ENCODE measurements around the gene ADCY3.

ADCY3 gene

DNA sequence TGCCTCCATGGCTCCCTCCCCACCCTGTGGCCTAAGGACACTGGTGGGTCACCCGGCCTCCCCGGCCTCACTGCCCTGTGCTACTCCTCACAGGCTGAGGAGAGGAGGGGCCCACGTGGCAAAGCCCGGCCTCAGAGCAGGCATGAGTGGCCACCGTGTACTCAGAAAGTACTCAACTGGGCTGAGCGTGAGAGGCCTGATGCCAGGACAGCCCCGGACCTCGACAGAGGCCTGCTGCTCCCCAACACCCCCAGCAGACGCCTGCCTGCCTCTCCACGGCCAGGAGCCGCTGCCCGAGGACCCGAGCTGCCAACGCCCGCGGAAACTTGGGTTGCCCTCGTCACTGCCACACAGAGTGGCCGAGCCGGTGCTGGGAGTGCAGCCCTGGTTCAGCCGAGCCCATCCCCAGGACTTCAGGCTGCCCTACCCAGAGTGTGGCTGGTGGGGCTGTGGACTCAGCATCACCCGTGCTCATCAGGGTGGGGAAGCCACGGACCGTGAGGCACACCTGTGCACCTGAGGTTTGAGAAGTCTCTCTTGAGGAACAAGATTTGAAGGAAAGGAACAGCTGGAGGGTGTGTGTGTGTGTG, 67.5 kb downstream of the ADCY3 start:
- TF ChIP-seq, protein P1, sequence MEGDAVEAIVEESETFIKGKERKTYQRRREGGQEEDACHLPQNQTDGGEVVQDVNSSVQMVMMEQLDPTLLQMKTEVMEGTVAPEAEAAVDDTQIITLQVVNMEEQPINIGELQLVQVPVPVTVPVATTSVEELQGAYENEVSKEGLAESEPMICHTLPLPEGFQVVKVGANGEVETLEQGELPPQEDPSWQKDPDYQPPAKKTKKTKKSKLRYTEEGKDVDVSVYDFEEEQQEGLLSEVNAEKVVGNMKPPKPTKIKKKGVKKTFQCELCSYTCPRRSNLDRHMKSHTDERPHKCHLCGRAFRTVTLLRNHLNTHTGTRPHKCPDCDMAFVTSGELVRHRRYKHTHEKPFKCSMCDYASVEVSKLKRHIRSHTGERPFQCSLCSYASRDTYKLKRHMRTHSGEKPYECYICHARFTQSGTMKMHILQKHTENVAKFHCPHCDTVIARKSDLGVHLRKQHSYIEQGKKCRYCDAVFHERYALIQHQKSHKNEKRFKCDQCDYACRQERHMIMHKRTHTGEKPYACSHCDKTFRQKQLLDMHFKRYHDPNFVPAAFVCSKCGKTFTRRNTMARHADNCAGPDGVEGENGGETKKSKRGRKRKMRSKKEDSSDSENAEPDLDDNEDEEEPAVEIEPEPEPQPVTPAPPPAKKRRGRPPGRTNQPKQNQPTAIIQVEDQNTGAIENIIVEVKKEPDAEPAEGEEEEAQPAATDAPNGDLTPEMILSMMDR (IDR thresholded peaks at IDR 0.05; ENCODE audit: low read depth, low read length): no peak
- H3K27me3 ChIP-seq (ENCODE audit: insufficient read depth, low read depth, severe bottlenecking): no peaks in the 10 kb centered on the region
- H3K36me3 ChIP-seq: peaks cover 36% of the 10 kb centered on the region
- peaks cover 2% of the 10 kb centered on the region for H3K9me3 ChIP-seq (ENCODE audit: severe bottlenecking)
- no peak for DNase-seq
- no peak overlapping the region for H3K27ac ChIP-seq
- no peak overlapping the region for H3K4me3 ChIP-seq (ENCODE audit: low read depth, low read length)

- H3K4me3 ChIP-seq (ENCODE audit: low read depth, low read length): no peak overlapping the region
- peaks cover 2% of the 10 kb centered on the region for H3K9me3 ChIP-seq (ENCODE audit: severe bottlenecking)
- peaks cover 39% of the 10 kb centered on the region for H3K36me3 ChIP-seq
- no peaks in the 10 kb centered on the region for H3K27me3 ChIP-seq (ENCODE audit: insufficient read depth, low read depth, severe bottlenecking)
- H3K27ac ChIP-seq: no peak overlapping the region
- TF ChIP-seq, protein P1 (IDR thresholded peaks at IDR 0.05; ENCODE audit: low read depth, low read length): no peak
- no peak for DNase-seq
Measured at GRCh38 chr2:24852026-24852425, 68.0 kb downstream of the ADCY3 start.

- Histone ChIP-seq H3K27me3 (ENCODE audit: insufficient read depth, low read depth, severe bottlenecking) (no peaks in the 10 kb centered on the region), H3K9me3 (ENCODE audit: severe bottlenecking) (peaks cover 2% of the 10 kb centered on the region), H3K27ac (no peak overlapping the region), H3K36me3 (peaks cover 35% of the 10 kb centered on the region), H3K4me3 (ENCODE audit: low read depth, low read length) (no peak overlapping the region)
- no peak for DNase-seq
- TF ChIP-seq, protein P1 (IDR thresholded peaks at IDR 0.05; ENCODE audit: low read depth, low read length): no peak
Measured at GRCh38 chr2:24850944-24851343, 69.1 kb downstream of the ADCY3 start.

DNA sequence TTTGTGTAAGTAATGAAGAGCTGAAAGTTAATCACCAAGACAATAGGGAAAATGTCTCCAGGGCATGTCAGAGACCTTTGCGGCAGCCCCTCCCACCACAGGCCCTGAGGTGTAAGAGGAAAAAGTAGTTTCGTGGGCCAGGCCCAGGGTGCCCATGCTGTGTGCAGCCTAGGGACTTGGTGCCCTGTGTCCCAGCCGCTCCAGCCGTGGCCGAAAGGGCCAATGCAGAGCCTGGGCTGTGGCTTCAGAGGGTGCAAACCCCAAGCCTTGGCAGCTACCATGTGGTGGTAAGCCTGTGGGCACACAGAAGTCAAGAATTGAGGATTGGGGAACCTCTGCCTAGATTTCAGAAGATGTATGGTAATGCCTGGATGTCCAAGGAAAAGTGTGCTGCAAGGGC, 74.3 kb downstream of the ADCY3 start:
- Histone ChIP-seq H3K36me3 (peaks cover 38% of the 10 kb centered on the region), H3K27ac (no peak overlapping the region), H3K4me3 (ENCODE audit: low read depth, low read length) (no peak overlapping the region), H3K9me3 (ENCODE audit: severe bottlenecking) (peaks cover 2% of the 10 kb centered on the region), H3K27me3 (ENCODE audit: insufficient read depth, low read depth, severe bottlenecking) (no peaks in the 10 kb centered on the region)
- DNase-seq: no peak
- TF ChIP-seq, protein P1 (IDR thresholded peaks at IDR 0.05; ENCODE audit: low read depth, low read length): no peak

DNA sequence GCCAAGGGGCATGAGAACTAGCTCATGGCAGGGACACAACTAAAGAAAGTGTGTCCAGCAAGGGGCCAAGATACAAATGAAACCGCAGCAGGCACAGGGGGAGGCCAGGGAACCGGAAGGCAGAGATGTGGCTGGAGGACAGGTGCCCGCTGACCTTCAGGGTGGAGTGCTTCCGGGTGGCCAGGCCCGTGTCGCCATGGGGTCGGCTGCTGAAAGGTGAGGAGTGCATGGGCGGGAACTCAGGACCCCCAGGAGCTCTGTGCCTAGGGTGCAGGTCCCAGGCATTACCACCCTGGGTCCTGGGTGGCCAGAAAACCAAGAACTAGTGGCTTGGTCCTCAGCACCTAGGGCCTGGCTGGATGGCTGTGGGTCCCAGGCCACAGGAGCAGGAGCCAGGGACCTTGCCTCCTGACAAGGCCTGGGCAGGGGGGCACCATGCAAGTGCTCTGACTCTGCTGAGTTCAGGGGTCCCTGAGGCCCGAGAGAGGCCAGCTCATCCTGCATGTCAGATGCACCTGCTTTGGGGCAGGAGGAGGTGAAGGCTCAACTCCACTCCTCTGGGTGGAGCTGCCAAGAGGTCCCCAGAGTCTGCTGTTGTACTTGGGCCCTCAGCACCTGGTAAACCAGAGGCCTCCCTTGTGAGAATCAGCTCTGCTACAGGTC, 75.9 kb downstream of the ADCY3 start:
- TF ChIP-seq, protein P1 (IDR thresholded peaks at IDR 0.05; ENCODE audit: low read depth, low read length): no peak
- H3K27me3 ChIP-seq (ENCODE audit: insufficient read depth, low read depth, severe bottlenecking): no peaks in the 10 kb centered on the region
- no peak overlapping the region for H3K4me3 ChIP-seq (ENCODE audit: low read depth, low read length)
- DNase-seq: no peak
- peaks cover 2% of the 10 kb centered on the region for H3K9me3 ChIP-seq (ENCODE audit: severe bottlenecking)
- peaks cover 51% of the 10 kb centered on the region for H3K36me3 ChIP-seq
- H3K27ac ChIP-seq: no peak overlapping the region
